ENCODE data around the gene TNXB. TPM values are rescaled to one million over a fixed set of nuclear protein-coding genes. Genes with fewer than 3 reads are reported as not detected.
"Not testable (repeated sequence)": the region's sequence is repeated elsewhere in the genome, so short reads cannot be mapped to it uniquely, and the experiment has no call there.

Gene TNXB
- total RNA-seq, 2 experiments from 2014 or later, result 2.9 to 4.8 TPM

DNA sequence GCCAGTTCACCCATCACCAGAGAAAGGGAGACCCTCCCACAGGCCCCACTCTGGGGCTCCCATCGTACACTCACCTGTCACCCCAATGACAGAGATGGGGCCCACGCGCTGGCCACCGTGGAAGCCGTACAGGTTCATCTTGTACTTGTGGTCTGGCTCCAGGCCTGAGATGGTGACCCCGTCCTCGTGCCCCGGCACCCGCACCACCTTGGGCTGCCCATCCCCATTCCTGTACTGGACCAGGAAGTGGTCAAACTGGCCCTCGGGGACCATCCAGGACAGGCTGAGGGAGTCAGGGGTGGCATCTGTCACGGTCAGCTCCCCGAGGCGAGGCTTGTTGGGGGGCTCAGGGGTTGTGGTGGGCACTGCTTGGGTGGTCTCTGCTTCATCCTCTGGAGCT, 55.8 kb downstream of the TNXB start:
- H3K36me3 Mint-ChIP-seq (ENCODE audit: low read depth); H3K4me1 Mint-ChIP-seq (ENCODE audit: low read depth); DNase-seq; CTCF ChIA-PET; H3K4me3 Mint-ChIP-seq; intact Hi-C loops (cut with micrococcal nuclease); H3K27ac Mint-ChIP-seq; H3K27me3 Mint-ChIP-seq (ENCODE audit: low read depth); H3K9me3 Mint-ChIP-seq: not testable (repeated sequence)

DNA sequence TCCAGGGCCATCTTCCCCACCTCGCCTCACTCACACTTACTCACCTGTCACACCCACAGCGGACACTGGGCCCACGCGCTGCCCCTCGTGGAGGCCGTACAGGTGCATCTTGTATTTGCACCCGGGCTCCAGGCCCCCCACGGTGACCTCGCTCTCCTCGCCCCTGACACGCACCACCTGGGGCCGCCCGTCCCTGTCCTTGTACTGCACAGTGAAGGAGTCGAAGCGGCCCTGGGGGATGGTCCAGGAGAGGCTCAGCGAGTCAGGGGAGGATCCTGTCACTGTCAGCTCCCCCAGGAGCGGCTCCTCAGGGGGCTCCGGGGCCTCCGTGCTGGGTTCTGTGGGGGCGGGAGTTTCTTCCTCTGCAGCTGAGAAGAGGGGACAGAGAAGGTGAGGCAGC, 56.5 kb downstream of the TNXB start:
- H3K4me3 Mint-ChIP-seq; H3K36me3 Mint-ChIP-seq (ENCODE audit: low read depth); intact Hi-C loops (cut with micrococcal nuclease); H3K9me3 Mint-ChIP-seq; CTCF ChIA-PET; DNase-seq; H3K4me1 Mint-ChIP-seq (ENCODE audit: low read depth); H3K27ac Mint-ChIP-seq; H3K27me3 Mint-ChIP-seq (ENCODE audit: low read depth): not testable (repeated sequence)

DNA sequence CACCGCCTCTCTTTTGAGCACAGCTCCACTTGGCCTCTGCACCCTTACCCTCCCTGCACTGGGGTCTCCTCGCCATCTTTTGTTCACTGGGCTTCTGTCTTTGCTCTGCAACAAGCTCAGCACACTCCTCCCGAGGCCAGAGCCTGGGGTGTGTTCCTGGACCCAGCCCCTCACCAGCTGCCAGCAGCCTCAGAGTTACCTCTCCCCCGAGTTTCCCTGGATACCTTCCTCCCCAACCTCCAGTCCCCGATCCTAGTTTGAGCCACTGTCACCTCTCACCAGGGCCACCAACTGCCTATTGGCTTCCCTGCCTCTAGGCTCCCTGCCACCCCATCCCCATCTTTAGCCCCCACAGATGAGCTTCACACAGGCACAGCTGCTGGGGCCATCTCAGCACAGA, 58.6 kb downstream of the TNXB start:
- Mint-ChIP-seq H3K4me3 (no peak overlapping the region), H3K9me3 (no peaks in the 10 kb centered on the region), H3K27me3 (ENCODE audit: low read depth) (no peaks in the 10 kb centered on the region), H3K4me1 (ENCODE audit: low read depth) (peaks cover 3% of the 10 kb centered on the region), H3K27ac (no peak overlapping the region), H3K36me3 (ENCODE audit: low read depth) (no peaks in the 10 kb centered on the region)
- CTCF ChIA-PET, result no interaction called here
- intact Hi-C loops (cut with micrococcal nuclease), result no loop called here
- no peak for DNase-seq

DNA sequence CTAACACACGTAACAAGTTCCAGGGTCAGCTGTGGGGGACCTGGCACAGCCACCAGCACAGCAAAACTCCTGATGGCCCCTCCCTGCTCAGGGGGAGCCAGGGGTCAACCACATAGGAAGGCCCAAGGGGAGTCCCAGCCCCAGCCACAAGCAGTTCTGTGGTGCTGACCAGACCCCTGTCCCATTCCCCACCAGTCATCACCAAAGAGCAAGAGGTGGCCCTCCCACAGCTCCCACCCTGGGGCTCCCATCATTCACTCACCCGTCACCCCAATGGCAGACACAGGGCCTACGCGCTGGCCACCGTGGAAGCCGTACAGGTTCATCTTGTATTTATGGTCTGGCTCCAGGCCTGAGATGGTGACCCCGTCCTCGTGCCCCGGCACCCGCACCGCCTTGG, 59.4 kb downstream of the TNXB start:
- H3K4me1 Mint-ChIP-seq (ENCODE audit: low read depth); CTCF ChIA-PET; intact Hi-C loops (cut with micrococcal nuclease); H3K27ac Mint-ChIP-seq; H3K4me3 Mint-ChIP-seq; DNase-seq; H3K27me3 Mint-ChIP-seq (ENCODE audit: low read depth); H3K36me3 Mint-ChIP-seq (ENCODE audit: low read depth); H3K9me3 Mint-ChIP-seq: not testable (repeated sequence)

DNA sequence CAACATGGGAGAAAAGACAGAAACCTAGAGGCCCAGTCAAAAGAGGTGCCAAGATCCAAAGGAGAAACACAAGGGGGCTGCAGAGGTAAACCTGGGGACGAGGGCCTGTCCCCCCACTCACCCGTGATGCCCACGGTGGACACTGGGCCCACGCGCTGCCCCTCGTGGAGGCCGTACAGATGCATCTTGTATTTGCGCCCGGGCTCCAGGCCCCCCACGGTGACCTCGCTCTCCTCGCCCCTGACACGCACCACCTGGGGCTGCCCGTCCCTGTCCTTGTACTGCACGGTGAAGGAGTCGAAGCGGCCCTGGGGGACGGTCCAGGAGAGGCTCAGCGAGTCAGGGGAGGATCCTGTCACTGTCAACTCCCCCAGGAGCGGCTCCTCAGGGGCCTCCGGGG, 60.0 kb downstream of the TNXB start:
- H3K36me3 Mint-ChIP-seq (ENCODE audit: low read depth); H3K4me3 Mint-ChIP-seq; H3K27me3 Mint-ChIP-seq (ENCODE audit: low read depth); DNase-seq; H3K9me3 Mint-ChIP-seq; intact Hi-C loops (cut with micrococcal nuclease); H3K4me1 Mint-ChIP-seq (ENCODE audit: low read depth); H3K27ac Mint-ChIP-seq: not testable (repeated sequence)
- CTCF ChIA-PET, result interaction anchor here (0.7 kb wide), 1 partner anchor 70 kb away, joined by 3 read pairs; no protein-coding TSS in a partner anchor

DNA sequence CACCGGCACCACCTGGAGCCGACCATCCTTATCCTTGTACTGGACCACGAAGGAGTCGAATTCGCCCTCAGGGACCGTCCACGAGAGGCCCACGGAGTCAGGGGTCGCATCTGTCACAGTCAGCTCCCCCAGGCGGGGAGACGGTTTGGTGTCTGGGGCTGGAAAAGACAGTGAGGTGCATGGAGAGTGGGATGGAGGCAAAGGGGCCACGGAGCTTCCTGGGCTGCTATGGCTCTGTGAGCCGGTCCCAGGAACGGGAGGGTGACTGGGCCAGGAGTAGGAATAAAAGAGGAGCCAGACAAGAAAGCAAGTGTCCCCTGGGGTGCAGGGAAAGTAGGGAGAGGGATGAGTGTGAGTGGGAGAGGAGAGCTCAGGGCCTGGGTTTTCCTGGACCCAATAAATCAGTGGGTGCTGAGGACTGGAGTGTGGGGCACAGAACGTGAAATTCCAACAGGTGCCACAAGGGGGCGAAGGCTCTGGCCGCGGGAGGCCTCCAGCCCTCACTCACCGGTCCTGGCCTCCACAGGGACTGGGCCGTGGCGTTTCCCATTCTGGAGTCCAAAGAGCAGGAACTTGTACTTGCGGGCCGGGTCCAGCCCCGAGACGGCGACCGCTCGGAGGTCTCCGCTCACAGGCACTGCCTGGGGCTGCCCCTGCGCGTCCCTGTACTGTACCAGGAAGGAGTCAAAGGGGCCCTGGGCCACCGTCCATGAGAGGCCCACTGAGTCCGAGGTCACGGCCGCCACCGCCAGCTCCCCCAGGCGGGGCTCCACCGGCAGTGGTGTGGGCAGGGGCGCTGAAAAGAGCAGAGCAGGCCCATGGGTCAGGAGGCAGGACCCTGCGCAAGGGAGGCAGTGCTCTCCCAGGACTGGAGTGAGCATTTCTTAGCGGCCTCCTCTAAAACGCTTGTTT, 61.0 kb downstream of the TNXB start:
- H3K4me3 Mint-ChIP-seq, result no peak overlapping the region
- H3K36me3 Mint-ChIP-seq (ENCODE audit: low read depth), result no peaks in the 10 kb centered on the region
- DNase-seq, result peak; percentile 71
- no peaks in the 10 kb centered on the region for H3K27me3 Mint-ChIP-seq (ENCODE audit: low read depth)
- H3K9me3 Mint-ChIP-seq, result no peaks in the 10 kb centered on the region
- CTCF ChIA-PET, result interaction anchor here (0.6 to 1.5 kb wide), 7 partner anchors 14 to 391 kb away, joined by 3 to 5 read pairs (median 3); no protein-coding TSS in a partner anchor
- H3K27ac Mint-ChIP-seq, result no peak overlapping the region
- intact Hi-C loops (cut with micrococcal nuclease), result loop anchor here (1.0 kb wide), 1 partner anchor 106 kb away; the partner anchor contains the start of gene PPT2
- H3K4me1 Mint-ChIP-seq (ENCODE audit: low read depth), result peaks cover 3% of the 10 kb centered on the region

DNA sequence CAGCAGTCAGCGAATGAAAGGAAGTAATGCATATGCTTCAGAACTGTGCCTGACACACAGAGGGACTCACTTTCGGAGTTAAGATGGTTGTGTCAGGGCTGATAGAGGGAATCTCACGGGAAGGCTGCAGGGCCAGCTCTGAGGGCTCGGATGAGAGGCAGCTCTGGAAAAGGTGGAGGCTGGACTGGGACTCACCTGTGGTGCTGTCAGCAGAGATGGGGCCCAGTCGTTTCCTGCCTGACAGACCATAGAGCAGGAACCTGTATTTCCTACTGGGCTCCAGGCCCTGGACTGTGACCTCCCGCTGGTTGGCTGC, 61.6 kb downstream of the TNXB start:
- Mint-ChIP-seq H3K36me3 (ENCODE audit: low read depth) (no peaks in the 10 kb centered on the region), H3K4me1 (ENCODE audit: low read depth) (peaks cover 3% of the 10 kb centered on the region), H3K4me3 (no peak overlapping the region), H3K9me3 (no peaks in the 10 kb centered on the region), H3K27me3 (ENCODE audit: low read depth) (no peaks in the 10 kb centered on the region), H3K27ac (no peak overlapping the region)
- no peak for DNase-seq
- intact Hi-C loops (cut with micrococcal nuclease), result no loop called here
- CTCF ChIA-PET, result interaction anchor here (0.6 to 1.5 kb wide), 5 partner anchors 15 to 392 kb away, joined by 3 to 5 read pairs (median 3); no protein-coding TSS in a partner anchor

DNA sequence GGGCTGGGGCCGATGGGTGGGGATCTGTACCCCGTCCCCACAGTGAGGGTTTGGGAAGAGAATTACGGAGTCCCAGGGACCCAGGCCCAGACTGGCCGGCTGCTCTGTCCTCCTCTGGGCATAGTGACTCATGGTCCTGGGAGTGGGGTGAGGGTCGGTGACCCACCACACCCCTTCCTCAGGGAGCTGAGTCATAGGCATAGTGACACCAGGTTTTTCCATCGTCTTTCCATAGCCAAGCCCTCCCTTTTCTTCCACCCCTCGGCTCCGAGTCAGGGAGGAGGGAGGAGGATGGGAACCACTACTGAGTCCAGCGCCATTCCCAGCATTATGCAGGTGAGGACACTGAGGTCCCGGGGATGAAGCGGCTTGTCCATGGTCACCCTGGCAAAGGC, 62.1 kb downstream of the TNXB start:
- no peaks in the 10 kb centered on the region for H3K27me3 Mint-ChIP-seq (ENCODE audit: low read depth)
- H3K9me3 Mint-ChIP-seq, result no peaks in the 10 kb centered on the region
- no peak overlapping the region for H3K4me3 Mint-ChIP-seq
- no peaks in the 10 kb centered on the region for H3K36me3 Mint-ChIP-seq (ENCODE audit: low read depth)
- intact Hi-C loops (cut with micrococcal nuclease), result no loop called here
- CTCF ChIA-PET, result interaction anchor here (0.8 to 1.5 kb wide), 3 partner anchors 16 to 739 kb away, joined by 3 to 4 read pairs (median 3); no protein-coding TSS in a partner anchor
- H3K4me1 Mint-ChIP-seq (ENCODE audit: low read depth), result peaks cover 3% of the 10 kb centered on the region
- H3K27ac Mint-ChIP-seq, result no peak overlapping the region
- DNase-seq, result no peak

DNA sequence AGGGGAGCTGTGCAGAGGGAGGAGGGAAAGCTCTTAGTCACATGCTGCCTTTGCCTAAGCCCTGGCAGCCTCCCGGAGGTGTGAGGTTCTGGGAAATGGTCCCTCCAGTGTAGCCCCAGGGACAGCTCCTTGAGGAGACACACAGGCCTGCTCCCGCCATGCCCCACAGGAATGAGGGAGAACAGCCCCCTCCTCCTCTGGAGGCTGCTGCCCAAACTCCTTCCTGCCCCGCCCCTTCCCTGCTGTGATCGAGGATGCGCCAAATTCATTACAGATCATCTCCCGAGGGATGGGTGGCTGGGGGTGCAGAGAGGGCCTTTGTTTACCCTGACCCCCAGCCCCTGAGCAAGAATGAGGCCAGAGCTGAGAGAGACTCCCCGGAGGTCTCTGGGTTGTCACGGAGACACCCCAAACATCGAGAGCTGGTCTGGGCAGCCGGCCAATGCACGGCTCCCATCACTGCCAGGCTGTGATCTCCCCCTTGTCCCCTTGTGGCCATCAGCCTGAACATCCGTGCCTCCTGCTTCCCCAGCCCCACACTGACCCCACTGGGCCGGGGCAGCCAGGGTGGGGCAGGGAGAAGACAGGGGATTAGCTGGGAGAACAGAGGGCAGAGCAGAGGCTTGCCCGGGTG, 62.6 kb downstream of the TNXB start:
- no peaks in the 10 kb centered on the region for H3K36me3 Mint-ChIP-seq (ENCODE audit: low read depth)
- H3K27ac Mint-ChIP-seq, result no peak overlapping the region
- CTCF ChIA-PET, result interaction anchor here (0.8 to 1.5 kb wide), 2 partner anchors 17 to 739 kb away, joined by 3 read pairs; no protein-coding TSS in a partner anchor
- intact Hi-C loops (cut with micrococcal nuclease), result no loop called here
- H3K4me3 Mint-ChIP-seq, result no peak overlapping the region
- H3K27me3 Mint-ChIP-seq (ENCODE audit: low read depth), result no peaks in the 10 kb centered on the region
- peaks cover 3% of the 10 kb centered on the region for H3K4me1 Mint-ChIP-seq (ENCODE audit: low read depth)
- no peak for DNase-seq
- H3K9me3 Mint-ChIP-seq, result no peaks in the 10 kb centered on the region

DNA sequence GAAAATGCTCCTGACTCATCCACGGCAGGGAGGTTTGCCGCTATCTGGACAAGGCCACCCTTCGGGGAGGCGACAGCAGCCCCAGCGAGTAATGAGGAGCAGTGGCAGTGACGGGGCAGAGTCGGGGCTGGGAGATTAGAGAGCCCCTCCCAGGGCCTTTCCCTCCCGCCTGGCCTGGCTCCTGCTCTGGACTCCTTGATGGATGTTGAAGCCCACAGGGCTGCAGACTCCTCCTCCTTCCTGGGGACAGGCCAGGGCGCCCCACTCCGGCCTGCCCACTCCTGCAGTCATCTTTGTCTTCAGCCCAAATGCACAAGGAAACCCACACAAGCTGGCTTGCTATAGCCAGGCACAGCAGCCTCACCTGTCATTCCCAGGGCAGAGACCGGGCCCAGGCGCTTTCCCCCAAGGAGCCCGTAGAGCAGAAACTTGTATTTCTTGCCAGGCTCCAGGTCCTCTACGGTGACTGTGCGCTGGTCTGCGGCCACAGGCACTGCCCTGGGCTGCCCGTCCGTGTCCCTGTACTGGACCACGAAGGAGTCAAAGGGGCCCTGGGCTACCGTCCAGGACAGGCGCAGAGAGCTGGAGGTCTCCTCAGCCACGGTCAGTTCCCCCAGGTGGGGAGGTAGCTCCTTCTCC, 63.2 kb downstream of the TNXB start:
- H3K27ac Mint-ChIP-seq, result no peak overlapping the region
- peaks cover 3% of the 10 kb centered on the region for H3K4me1 Mint-ChIP-seq (ENCODE audit: low read depth)
- no peaks in the 10 kb centered on the region for H3K36me3 Mint-ChIP-seq (ENCODE audit: low read depth)
- H3K27me3 Mint-ChIP-seq (ENCODE audit: low read depth), result no peaks in the 10 kb centered on the region
- H3K9me3 Mint-ChIP-seq, result no peaks in the 10 kb centered on the region
- intact Hi-C loops (cut with micrococcal nuclease), result no loop called here
- no peak for DNase-seq
- CTCF ChIA-PET, result no interaction called here
- H3K4me3 Mint-ChIP-seq, result no peak overlapping the region

DNA sequence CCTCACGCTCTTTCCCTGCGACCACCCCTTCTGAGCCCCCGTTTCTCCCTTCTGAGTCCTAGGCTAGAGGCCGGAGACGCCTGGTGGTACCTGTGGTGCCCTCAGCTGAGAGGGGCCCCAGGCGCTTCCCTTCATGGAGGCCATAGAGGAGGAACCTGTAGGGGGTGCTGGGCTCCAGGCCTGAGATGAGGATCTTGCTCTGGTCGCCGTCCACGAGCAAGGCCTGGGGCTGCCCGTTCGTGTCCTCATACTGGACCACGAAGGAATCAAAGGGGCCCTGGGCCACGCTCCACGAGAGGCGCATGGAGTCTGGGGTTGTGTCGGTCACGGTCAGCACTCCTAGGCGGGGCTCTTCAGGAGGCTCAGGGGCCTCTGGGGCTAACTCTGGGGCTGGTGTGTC, 64.2 kb downstream of the TNXB start:
- H3K27ac Mint-ChIP-seq; H3K36me3 Mint-ChIP-seq (ENCODE audit: low read depth); H3K9me3 Mint-ChIP-seq; intact Hi-C loops (cut with micrococcal nuclease); H3K4me1 Mint-ChIP-seq (ENCODE audit: low read depth); CTCF ChIA-PET; H3K4me3 Mint-ChIP-seq; DNase-seq; H3K27me3 Mint-ChIP-seq (ENCODE audit: low read depth): not testable (repeated sequence)

DNA sequence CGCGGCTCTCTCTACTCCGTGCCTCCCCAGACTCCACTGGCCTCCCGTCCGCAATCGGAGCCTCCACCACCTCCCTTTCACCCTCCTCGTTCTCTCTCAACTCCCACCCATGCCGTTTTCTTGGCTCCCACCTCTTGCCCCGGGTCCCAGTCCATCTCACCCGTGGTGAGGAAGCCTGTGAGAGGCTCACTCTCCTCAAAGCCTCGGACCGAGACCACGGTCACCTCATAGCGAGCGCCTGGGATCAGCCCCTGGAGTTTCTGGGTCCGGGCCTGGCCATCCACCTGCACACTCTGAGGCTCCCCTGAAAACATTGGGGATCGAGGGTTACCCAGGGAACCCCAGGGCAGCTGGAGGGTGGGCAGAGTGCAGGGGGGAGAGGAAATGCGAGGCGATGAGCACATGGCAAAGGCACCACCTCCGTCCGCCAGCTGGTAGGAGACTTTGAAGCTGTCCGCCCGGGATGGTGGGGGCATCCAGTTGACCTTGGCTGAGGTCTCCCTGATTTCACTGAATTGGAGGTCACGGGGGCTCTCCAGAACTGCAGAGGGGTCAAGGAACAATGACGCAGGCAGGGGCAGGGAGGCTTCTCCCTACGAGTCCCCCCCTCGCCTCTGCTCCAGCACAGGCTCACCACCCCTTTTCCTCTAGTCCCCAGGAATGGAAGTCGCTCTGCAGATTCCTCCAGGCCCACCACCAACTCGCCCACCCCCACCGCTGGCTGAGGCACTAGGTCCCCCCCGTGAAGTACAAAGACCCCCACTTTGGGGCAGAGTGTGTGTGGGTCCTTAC, 65.4 kb downstream of the TNXB start:
- DNase-seq; CTCF ChIA-PET; H3K4me1 Mint-ChIP-seq (ENCODE audit: low read depth); H3K4me3 Mint-ChIP-seq; H3K27me3 Mint-ChIP-seq (ENCODE audit: low read depth); H3K36me3 Mint-ChIP-seq (ENCODE audit: low read depth); H3K9me3 Mint-ChIP-seq; H3K27ac Mint-ChIP-seq; intact Hi-C loops (cut with micrococcal nuclease): not testable (repeated sequence)
